NT2/D1 (cell line): Measurements from ENCODE around the gene CST6.

ENCODE experiments used
- DNase-seq: peaks from one replicate; pipeline ENCODE4 v3.0.0-alpha.2; 2011; ENCODE audit warnings: low read depth, low spot score
- H3K27me3 ChIP-seq: 2 replicates; pipeline ENCODE4 v1.6.0; 2011; ENCODE audit warnings: mild to moderate bottlenecking; ENCODE audit not compliant: insufficient read length, insufficient read depth
- H3K36me3 ChIP-seq: 2 replicates; pipeline ENCODE4 v1.6.1; 2011; ENCODE audit warnings: mild to moderate bottlenecking, low read length, mixed read lengths; ENCODE audit not compliant: insufficient read depth, insufficient read length
- H3K4me1 ChIP-seq: 2 replicates; pipeline ENCODE4 v1.5.1; 2011; ENCODE audit not compliant: insufficient read depth, insufficient read length
- H3K4me3 ChIP-seq: 2 replicates; pipeline ENCODE4 v1.5.1; 2011; ENCODE audit warnings: low read depth; ENCODE audit not compliant: insufficient read length
- H3K9ac ChIP-seq: 2 replicates; pipeline ENCODE4 v1.6.0; 2011; ENCODE audit warnings: low read depth; ENCODE audit not compliant: insufficient read length
- H3K9me3 ChIP-seq: 2 replicates; pipeline ENCODE4 v1.5.1; 2011; ENCODE audit warnings: mild to moderate bottlenecking, low read length; ENCODE audit not compliant: insufficient read depth
- SUZ12 ChIP-seq: IDR thresholded peaks from 2 replicates; pipeline ENCODE4 v1.6.1; 2011; ENCODE audit not compliant: insufficient read length, insufficient read depth; ENCODE audit errors: extremely low read depth
- YY1 ChIP-seq: IDR thresholded peaks from 2 replicates; pipeline ENCODE4 v1.6.1; 2011; ENCODE audit not compliant: insufficient read length, insufficient read depth
- ZNF274 ChIP-seq: IDR thresholded peaks from 2 replicates; pipeline ENCODE4 v1.6.1; 2011; ENCODE audit warnings: mild to moderate bottlenecking, low read depth, low read length

The CST6 gene

GRCh38 chr11:66048547-66049323, 36.9 kb downstream of the CST6 start, which contains the start of gene GAL3ST3:
TSS of gene GAL3ST3 (minus strand) at chr11:66049161. CDS start at chr11:66045415, 3,746 bp downstream.
- Histone ChIP-seq H3K9ac (peak within 1 kb of the TSS; percentile 61), H3K9me3 (no peaks in the 10 kb centered on the region), H3K36me3 (peaks cover 10% of the 10 kb centered on the region), H3K27me3 (peaks cover 2% of the 10 kb centered on the region), H3K4me1 (peaks cover 11% of the 10 kb centered on the region), H3K4me3 (peak within 1 kb of the TSS; percentile 40)
- no peak for DNase-seq
- TF ChIP-seq YY1 (no peak), SUZ12 (no peak), ZNF274 (no peak)

GRCh38 chr11:66050581-66051231, 38.9 kb downstream of the CST6 start:
- TF ChIP-seq SUZ12: no peak
- no peak for TF ChIP-seq YY1
- no peak for TF ChIP-seq ZNF274
- peak overlapping the region; percentile 82 for H3K9ac ChIP-seq
- peaks cover 25% of the 10 kb centered on the region for H3K36me3 ChIP-seq
- H3K4me1 ChIP-seq: peaks cover 11% of the 10 kb centered on the region
- peaks cover 2% of the 10 kb centered on the region for H3K27me3 ChIP-seq
- H3K9me3 ChIP-seq: no peaks in the 10 kb centered on the region
- DNase-seq: no peak
- H3K4me3 ChIP-seq: peak overlapping the region; percentile 93

- peak overlapping the region; percentile 93 for H3K4me3 ChIP-seq
- H3K9me3 ChIP-seq: no peaks in the 10 kb centered on the region
- H3K9ac ChIP-seq: peak overlapping the region; percentile 82
- peaks cover 11% of the 10 kb centered on the region for H3K4me1 ChIP-seq
- peaks cover 2% of the 10 kb centered on the region for H3K27me3 ChIP-seq
- no peak for DNase-seq
- H3K36me3 ChIP-seq: peaks cover 30% of the 10 kb centered on the region
- no peak for TF ChIP-seq YY1
- TF ChIP-seq ZNF274: no peak
- TF ChIP-seq SUZ12: no peak
Observed at GRCh38 chr11:66051371-66051765, 39.6 kb downstream of the CST6 start.

- Histone ChIP-seq H3K9me3 (no peaks in the 10 kb centered on the region), H3K9ac (peak within 1 kb of the TSS; percentile 95), H3K36me3 (peaks cover 37% of the 10 kb centered on the region), H3K27me3 (peaks cover 2% of the 10 kb centered on the region), H3K4me1 (peaks cover 11% of the 10 kb centered on the region), H3K4me3 (peak within 1 kb of the TSS; percentile 93)
- peak; percentile 94 for DNase-seq
- TF ChIP-seq YY1 (peak; percentile 56), SUZ12 (no peak)
Observed at GRCh38 chr11:66051766-66052663, 40.2 kb downstream of the CST6 start, which contains the start of gene SF3B2. TSS of gene SF3B2 (plus strand) at chr11:66052364. CDS start at chr11:66052385, 21 bp downstream.

- Histone ChIP-seq H3K4me3 (peak overlapping the region; percentile 93), H3K4me1 (peaks cover 11% of the 10 kb centered on the region), H3K36me3 (peaks cover 43% of the 10 kb centered on the region), H3K27me3 (peaks cover 2% of the 10 kb centered on the region), H3K9me3 (no peaks in the 10 kb centered on the region), H3K9ac (peak overlapping the region; percentile 95)
- no peak for DNase-seq
- TF ChIP-seq YY1 (no peak), SUZ12 (no peak)
Observed at GRCh38 chr11:66052664-66052982, 40.8 kb downstream of the CST6 start.

- Histone ChIP-seq H3K4me1 (peaks cover 7% of the 10 kb centered on the region), H3K4me3 (no peak overlapping the region), H3K36me3 (peaks cover 65% of the 10 kb centered on the region), H3K9me3 (no peaks in the 10 kb centered on the region), H3K9ac (no peak overlapping the region), H3K27me3 (no peaks in the 10 kb centered on the region)
- TF ChIP-seq YY1: no peak
- no peak for TF ChIP-seq SUZ12
- no peak for TF ChIP-seq ZNF274
- DNase-seq: no peak
Observed at GRCh38 chr11:66055021-66055420, 43.2 kb downstream of the CST6 start.

- DNase-seq: no peak
- H3K27me3 ChIP-seq: no peaks in the 10 kb centered on the region
- no peak overlapping the region for H3K9ac ChIP-seq
- H3K36me3 ChIP-seq: peaks cover 80% of the 10 kb centered on the region
- TF ChIP-seq ZNF274: no peak
- no peak for TF ChIP-seq SUZ12
- TF ChIP-seq YY1: no peak
- no peak overlapping the region for H3K4me3 ChIP-seq
- H3K9me3 ChIP-seq: no peaks in the 10 kb centered on the region
- peaks cover 2% of the 10 kb centered on the region for H3K4me1 ChIP-seq
Observed at GRCh38 chr11:66056501-66056900, 44.7 kb downstream of the CST6 start.
